Pulmonary artery endothelial cell (primary cell): ENCODE data around the gene SCD5. TPM values are rescaled to one million over a fixed set of nuclear protein-coding genes. Genes with fewer than 3 reads are reported as not detected.

Source experiments
- DNase-seq: peaks from one replicate; pipeline ENCODE4 v3.0.0-alpha.2; 2011; ENCODE audit warnings: low read depth, low spot score
- total RNA-seq: library from RNA; depleted of rRNA; stranded (reverse); fragments of >200 nt; gene quantifications from 2 replicates; pipeline ENCODE4 v1.2.3, GENCODE V29; 2014

Gene SCD5
- total RNA-seq, 1 donor from 2014 or later, result 50.4 TPM

GRCh38 chr4:82642331-82642730, 156.3 kb downstream of the SCD5 start:
- no peak for DNase-seq

- DNase-seq, result no peak
Measured at GRCh38 chr4:82640540-82640939, 158.1 kb downstream of the SCD5 start.

GRCh38 chr4:82639971-82640370, 158.6 kb downstream of the SCD5 start:
- no peak for DNase-seq

GRCh38 chr4:82638479-82638878, 160.1 kb downstream of the SCD5 start:
- DNase-seq, result no peak

DNA sequence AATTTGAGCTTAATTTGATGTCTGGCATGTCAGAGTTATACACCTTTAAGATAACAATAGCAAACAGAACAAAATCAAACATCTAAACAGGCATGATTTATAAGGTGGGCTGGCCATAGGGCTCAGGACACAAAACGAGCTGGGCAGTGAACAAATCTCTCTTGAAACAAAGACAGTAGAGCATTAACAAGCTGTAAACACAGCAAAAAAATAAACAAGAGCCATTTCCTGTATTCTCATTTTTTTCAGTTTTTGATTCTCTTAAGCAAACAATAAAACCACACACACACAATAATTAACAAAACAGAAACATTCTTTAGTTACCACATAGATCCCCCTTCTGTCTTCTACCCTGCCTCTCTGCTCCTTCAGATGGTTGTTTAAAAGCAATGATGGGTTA, 168.5 kb downstream of the SCD5 start:
- DNase-seq, result no peak

DNA sequence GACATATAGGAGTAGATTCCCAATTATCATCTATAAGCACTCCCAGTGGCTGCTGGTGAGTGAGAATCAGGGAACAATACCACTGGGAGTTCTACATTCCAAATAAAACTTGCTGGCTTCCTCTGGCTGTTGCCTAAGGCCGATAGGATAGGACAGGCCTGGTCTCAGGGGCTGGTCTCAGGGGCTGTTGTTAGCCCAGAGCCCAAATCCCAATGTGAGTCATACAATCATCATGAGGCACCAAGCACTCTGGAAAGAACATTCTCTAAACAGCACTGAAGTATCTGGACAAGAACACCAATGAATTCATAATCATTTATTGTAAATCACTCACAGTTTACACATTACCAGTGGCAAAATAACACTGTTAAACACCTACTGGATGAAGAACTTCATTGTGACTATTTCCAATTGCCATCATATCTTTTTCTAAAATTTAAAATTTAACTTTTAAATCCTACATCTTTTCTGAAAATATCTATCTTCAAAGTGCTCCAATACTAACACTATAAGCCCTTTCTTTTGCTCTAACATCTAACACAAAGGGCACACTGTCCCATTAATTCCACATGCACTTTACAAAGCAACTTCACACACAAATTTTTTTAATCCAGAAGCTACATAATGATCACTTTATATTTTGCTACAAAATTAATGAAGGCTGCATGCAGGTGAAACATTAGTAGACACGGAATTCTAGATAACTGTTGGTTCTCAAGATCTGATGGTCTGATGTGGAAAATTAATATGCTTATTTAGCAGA, 169.2 kb downstream of the SCD5 start:
- no peak for DNase-seq

DNA sequence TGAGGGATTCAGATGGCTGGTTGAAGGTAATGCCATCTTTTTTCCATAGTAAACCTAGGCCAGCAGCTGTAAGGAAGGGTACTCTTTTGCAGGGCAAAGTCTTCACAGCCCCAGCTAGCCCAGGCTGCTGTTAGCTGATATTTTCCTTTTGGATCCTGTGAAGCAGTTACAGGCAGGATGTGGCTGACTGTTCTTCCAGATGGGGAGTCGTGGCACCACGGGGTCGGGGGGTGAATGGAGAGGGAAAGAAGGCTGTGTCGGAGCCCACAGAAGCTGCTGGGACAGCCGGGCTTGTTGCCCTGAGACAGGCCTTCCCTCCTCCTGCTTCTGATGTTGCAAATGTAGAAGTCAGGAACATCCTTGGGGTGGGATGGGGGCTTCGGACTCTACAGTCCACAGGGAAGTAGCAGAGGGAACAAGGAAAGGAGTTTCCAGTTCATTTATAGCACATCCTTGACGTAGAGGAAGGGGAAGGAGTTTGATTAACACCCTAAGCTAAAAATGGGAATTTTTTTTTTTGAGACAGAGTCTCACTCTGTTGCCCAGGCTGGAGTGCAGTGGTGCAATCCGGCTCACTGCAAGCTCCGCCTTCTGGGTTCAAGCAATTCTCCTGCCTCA, 172.2 kb downstream of the SCD5 start:
- no peak for DNase-seq

DNA sequence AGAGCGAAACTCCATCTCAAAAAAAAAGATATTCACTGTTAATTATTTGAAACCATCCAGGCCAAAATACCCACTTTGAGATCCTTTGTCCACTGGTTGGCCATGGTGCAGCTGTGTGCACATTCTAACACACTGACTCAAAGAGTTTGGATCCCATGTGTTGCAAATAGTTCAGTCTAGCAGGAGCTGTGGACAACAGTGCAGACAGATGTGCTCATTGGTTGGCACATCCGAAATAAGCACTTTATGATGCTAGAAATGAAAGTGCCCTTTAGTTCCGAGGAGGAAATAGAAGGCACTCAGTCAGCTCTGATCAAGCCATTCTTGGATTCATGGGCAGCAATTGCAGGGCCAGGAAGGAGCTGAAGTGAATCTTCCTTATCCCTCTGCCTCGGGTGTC, 173.8 kb downstream of the SCD5 start:
- no peak for DNase-seq

DNA sequence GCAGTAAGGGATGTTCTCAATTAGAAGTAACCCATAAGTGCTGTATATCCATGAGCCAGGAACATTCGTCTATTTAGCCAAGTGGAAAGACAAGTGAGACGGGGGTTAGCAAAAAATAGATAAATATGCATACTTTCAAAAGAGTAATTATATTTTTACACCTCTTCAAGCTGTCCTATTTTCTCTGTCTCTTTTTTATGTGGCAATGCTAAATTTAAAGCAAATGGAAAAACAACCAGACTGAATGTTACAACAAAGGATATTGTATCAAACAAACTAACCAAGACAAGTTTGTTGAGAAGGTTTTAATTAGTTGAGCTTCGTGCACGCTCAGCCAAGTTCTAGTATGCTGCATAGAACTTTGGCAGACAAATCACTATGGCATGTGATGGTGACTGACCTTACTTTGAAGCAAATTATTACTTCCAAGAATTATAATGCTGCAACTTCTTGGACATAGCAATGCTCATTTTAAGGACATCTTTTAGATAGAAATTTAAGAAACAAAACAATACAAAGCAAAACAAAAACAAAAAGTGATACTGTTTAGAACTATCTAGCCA, 175.4 kb downstream of the SCD5 start:
- no peak for DNase-seq

- DNase-seq, result no peak
Measured at GRCh38 chr4:82621251-82621650, 177.3 kb downstream of the SCD5 start.

GRCh38 chr4:82620126-82620735, 178.4 kb downstream of the SCD5 start:
- no peak for DNase-seq

GRCh38 chr4:82618103-82618720, 180.4 kb downstream of the SCD5 start:
- DNase-seq, result no peak

DNA sequence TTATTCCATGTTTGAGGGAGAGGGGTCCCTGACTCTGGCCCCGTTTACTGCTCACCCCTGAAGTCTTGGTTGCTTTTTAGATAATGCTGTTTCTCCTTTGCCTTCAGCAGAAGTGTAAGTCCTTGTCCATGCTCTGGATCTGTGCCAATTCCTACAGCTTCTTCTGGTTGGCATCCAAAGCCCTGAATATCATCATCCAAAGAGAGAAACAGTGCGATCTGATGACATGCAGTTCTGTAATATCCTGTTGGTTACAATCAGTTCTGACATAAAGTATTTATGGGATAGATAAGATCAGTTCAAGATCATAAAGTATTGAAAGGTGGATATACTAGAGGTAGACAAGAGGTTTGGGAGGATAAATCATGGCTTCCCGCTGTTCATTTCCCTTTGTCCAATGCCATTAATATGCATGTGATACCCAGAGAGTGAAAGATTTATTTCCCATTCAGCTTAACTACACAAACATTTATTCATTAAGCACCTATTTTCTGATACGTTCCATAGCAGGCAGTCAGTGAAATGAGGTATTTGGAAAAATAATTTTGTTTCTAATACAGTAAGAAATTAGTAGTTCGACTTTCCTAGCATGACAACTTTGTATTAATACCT, 183.7 kb downstream of the SCD5 start:
- no peak for DNase-seq

GRCh38 chr4:82613121-82613520, 185.5 kb downstream of the SCD5 start:
- no peak for DNase-seq

DNA sequence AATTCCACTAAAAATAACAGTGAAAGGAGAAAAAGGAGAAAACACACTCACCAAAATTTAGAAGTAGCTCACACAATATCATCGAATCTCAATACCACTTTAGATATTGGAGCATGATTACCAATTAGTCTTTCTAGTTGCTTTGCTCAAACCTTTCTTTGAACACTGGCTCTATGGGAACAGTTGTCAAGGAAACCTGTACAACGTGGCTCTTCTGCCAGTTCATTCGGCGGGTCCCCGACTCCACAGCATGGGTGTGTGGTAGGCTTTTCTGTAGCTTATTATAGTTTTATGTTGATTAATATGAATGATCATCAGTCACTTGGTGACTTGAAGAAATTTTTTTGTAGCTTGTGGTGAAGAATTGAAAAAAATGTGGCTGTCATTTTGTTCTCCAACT, 186.6 kb downstream of the SCD5 start:
- no peak for DNase-seq

- no peak for DNase-seq
Measured at GRCh38 chr4:82611527-82611926, 187.1 kb downstream of the SCD5 start.

GRCh38 chr4:82610041-82610440, 188.6 kb downstream of the SCD5 start:
- DNase-seq, result no peak

- DNase-seq, result no peak
Measured at GRCh38 chr4:82606622-82607021, 192.0 kb downstream of the SCD5 start.

DNA sequence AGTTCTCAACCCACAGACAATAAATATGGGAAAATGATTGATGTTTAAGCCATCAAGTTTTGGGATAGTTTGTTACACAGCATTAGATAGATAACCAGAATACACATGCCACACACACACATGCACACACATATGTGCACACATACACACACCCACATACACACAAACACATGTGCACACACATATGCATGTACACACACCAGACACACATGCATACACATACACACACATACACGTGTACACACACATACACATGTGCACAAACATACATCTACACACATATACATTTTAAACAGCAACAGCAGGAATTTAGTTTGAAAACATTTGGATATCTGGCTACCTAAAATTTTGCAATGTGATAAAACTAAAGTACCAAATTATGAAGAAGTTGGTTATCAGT, 194.1 kb downstream of the SCD5 start:
- DNase-seq, result no peak

DNA sequence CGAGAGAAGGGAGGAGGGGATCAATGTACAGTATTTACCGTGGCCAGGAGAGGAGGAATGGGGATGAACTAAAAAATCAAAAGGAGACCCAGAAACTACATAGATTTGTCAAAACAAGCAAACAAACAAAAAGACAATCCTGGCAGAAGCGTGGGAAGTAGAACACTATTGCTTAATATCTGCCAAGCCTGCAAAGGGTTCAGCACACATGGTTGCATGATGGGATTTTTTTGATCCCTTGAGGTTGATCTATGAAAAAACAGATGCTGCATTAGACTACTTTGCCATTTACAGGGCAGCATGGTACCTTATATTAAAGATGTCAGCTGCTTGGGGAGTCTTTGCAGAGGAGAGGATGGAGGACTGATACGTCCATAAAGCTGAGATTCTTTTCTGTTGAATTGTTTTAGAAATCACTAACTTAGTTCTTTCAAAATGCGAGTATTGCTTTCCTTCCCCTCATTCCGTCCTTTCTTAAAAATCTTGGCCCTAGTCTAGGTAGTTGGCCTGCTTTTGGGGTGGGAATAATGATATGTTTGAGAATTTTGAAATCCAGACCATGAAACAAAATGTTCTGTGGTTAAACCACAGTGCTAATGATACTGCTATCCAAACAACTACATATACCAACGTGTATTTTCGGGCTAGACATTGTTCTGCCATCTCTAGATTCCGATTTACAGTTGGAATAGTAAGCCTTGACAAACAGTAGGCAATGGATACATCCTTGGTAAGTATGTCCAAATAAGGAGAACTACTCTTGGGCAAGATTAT, 197.2 kb downstream of the SCD5 start:
- no peak for DNase-seq

GRCh38 chr4:82599336-82599735, 199.3 kb downstream of the SCD5 start:
- DNase-seq, result no peak
